ENCODE measurements around the gene HOXD12.

The HOXD12 gene

GRCh38 chr2:176133389-176133788, 33.8 kb downstream of the HOXD12 start:
- no peak for TF ChIP-seq POLR2A (IDR thresholded peaks at IDR 0.05; ENCODE audit: low read depth, low read length)
- no peak for TF ChIP-seq TAF1 (IDR thresholded peaks at IDR 0.05; ENCODE audit: borderline replicate concordance, low read depth, low read length)
- no peak for TF ChIP-seq POLR2AphosphoS5 (IDR thresholded peaks at IDR 0.05; ENCODE audit: low read depth, low read length)
- FAIRE-seq (no peak), DNase-seq (ENCODE audit: insufficient read length) (no peak)

- TF ChIP-seq POLR2AphosphoS5 (IDR thresholded peaks at IDR 0.05; ENCODE audit: low read depth, low read length) (no peak), POLR2A (IDR thresholded peaks at IDR 0.05; ENCODE audit: low read depth, low read length) (no peak), TAF1 (IDR thresholded peaks at IDR 0.05; ENCODE audit: borderline replicate concordance, low read depth, low read length) (no peak)
- FAIRE-seq, result no peak
- no peak for DNase-seq (ENCODE audit: insufficient read length)
Observed at GRCh38 chr2:176134035-176134434, 34.4 kb downstream of the HOXD12 start.

GRCh38 chr2:176135035-176135440, 35.4 kb downstream of the HOXD12 start:
- DNase-seq (ENCODE audit: insufficient read length), result no peak
- no peak for FAIRE-seq
- TF ChIP-seq POLR2A (IDR thresholded peaks at IDR 0.05; ENCODE audit: low read depth, low read length) (no peak), POLR2AphosphoS5 (IDR thresholded peaks at IDR 0.05; ENCODE audit: low read depth, low read length) (no peak), TAF1 (IDR thresholded peaks at IDR 0.05; ENCODE audit: borderline replicate concordance, low read depth, low read length) (no peak)

- DNase-seq (ENCODE audit: insufficient read length) (no peak), FAIRE-seq (no peak)
Observed at GRCh38 chr2:176136374-176137251, 37.0 kb downstream of the HOXD12 start.

GRCh38 chr2:176137252-176137580, 37.6 kb downstream of the HOXD12 start:
- no peak for FAIRE-seq
- TF ChIP-seq POLR2A (IDR thresholded peaks at IDR 0.05; ENCODE audit: low read depth, low read length) (no peak), TAF1 (IDR thresholded peaks at IDR 0.05; ENCODE audit: borderline replicate concordance, low read depth, low read length) (no peak)
- DNase-seq (ENCODE audit: insufficient read length), result no peak

More at GRCh38 chr2:176136374-176137251, 37.0 kb downstream of the HOXD12 start:
- TF ChIP-seq POLR2A (IDR thresholded peaks at IDR 0.05; ENCODE audit: low read depth, low read length) (no peak), TAF1 (IDR thresholded peaks at IDR 0.05; ENCODE audit: borderline replicate concordance, low read depth, low read length) (no peak), POLR2AphosphoS5 (IDR thresholded peaks at IDR 0.05; ENCODE audit: low read depth, low read length) (no peak)

- FAIRE-seq, result no peak
- DNase-seq (ENCODE audit: insufficient read length), result no peak
- TF ChIP-seq TAF1 (IDR thresholded peaks at IDR 0.05; ENCODE audit: borderline replicate concordance, low read depth, low read length), result no peak
- no peak for TF ChIP-seq POLR2AphosphoS5 (IDR thresholded peaks at IDR 0.05; ENCODE audit: low read depth, low read length)
- no peak for TF ChIP-seq POLR2A (IDR thresholded peaks at IDR 0.05; ENCODE audit: low read depth, low read length)
Observed at GRCh38 chr2:176137906-176138305, 38.3 kb downstream of the HOXD12 start.

- TF ChIP-seq POLR2A (IDR thresholded peaks at IDR 0.05; ENCODE audit: low read depth, low read length) (no peak), POLR2AphosphoS5 (IDR thresholded peaks at IDR 0.05; ENCODE audit: low read depth, low read length) (no peak), TAF1 (IDR thresholded peaks at IDR 0.05; ENCODE audit: borderline replicate concordance, low read depth, low read length) (no peak)
- FAIRE-seq (no peak), DNase-seq (ENCODE audit: insufficient read length) (no peak)
Observed at GRCh38 chr2:176138526-176138922, 38.9 kb downstream of the HOXD12 start.

GRCh38 chr2:176138923-176139660, 39.5 kb downstream of the HOXD12 start:
- TF ChIP-seq POLR2AphosphoS5 (IDR thresholded peaks at IDR 0.05; ENCODE audit: low read depth, low read length) (no peak), TAF1 (IDR thresholded peaks at IDR 0.05; ENCODE audit: borderline replicate concordance, low read depth, low read length) (no peak), POLR2A (IDR thresholded peaks at IDR 0.05; ENCODE audit: low read depth, low read length) (no peak)
- FAIRE-seq (no peak), DNase-seq (ENCODE audit: insufficient read length) (no peak)

GRCh38 chr2:176139661-176140512, 40.3 kb downstream of the HOXD12 start:
- DNase-seq (ENCODE audit: insufficient read length), result no peak
- no peak for FAIRE-seq

GRCh38 chr2:176140513-176141317, 41.1 kb downstream of the HOXD12 start:
- TF ChIP-seq TAF1 (IDR thresholded peaks at IDR 0.05; ENCODE audit: borderline replicate concordance, low read depth, low read length) (no peak), POLR2AphosphoS5 (IDR thresholded peaks at IDR 0.05; ENCODE audit: low read depth, low read length) (no peak), POLR2A (IDR thresholded peaks at IDR 0.05; ENCODE audit: low read depth, low read length) (no peak)
- peak; percentile 93 for FAIRE-seq

More at GRCh38 chr2:176139661-176140512, 40.3 kb downstream of the HOXD12 start:
- no peak for TF ChIP-seq POLR2A (IDR thresholded peaks at IDR 0.05; ENCODE audit: low read depth, low read length)
- TF ChIP-seq POLR2AphosphoS5 (IDR thresholded peaks at IDR 0.05; ENCODE audit: low read depth, low read length), result no peak
- TF ChIP-seq TAF1 (IDR thresholded peaks at IDR 0.05; ENCODE audit: borderline replicate concordance, low read depth, low read length), result no peak

More at GRCh38 chr2:176140513-176141317, 41.1 kb downstream of the HOXD12 start:
- DNase-seq (ENCODE audit: insufficient read length), result peak; percentile 92
